Measurements from ENCODE around the gene PIWIL1.
A peak's percentile ranks its signal among the peaks of the same experiment; 100 is the strongest.

Gene PIWIL1

DNA sequence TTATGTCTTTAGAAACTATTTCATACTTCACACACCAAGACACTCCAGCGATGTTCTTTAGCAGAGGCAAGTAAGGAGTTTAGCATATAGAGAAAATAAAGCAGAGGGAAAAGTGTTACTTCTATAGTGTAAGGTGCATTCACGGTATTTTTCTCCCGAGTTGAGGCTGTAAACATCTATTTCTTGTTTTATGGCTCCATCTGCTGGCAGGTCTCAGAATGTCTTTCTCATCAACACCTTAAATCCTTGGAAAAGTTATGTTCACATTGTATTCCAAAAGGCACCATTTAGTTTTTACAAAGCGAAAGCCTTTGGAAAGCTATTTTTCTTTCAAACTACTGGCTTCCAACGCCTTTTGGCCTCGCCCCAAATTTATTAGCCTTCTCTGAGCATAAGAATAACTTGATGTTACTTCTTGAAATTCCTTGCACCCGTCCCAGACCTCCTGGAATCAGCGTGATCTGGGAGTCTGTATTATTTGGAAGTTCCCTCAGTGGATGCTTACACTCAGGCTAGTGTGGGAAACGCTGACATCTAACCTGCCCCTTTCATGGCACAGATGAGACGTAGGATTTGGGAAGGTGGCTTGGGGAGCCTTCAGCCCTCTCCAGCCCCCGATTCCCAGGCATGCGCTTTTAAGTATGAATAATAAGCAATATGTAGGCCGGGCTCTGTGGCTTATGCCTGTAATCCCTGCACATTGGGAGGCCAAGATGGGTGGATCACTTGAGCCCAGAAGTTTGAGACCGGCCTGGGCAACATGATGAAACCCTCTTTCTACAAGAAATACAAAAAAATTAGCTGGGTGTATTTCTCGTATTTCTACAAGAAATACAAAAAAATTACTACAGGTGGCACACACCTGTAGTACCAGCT, 1.9 kb upstream of the PIWIL1 start:
- DNase-seq (ENCODE audit: low read depth) = peak; percentile 5
- no peak overlapping the region for H3K4me3 ChIP-seq (ENCODE audit: low read depth, low read length)
- TF ChIP-seq, protein P1, sequence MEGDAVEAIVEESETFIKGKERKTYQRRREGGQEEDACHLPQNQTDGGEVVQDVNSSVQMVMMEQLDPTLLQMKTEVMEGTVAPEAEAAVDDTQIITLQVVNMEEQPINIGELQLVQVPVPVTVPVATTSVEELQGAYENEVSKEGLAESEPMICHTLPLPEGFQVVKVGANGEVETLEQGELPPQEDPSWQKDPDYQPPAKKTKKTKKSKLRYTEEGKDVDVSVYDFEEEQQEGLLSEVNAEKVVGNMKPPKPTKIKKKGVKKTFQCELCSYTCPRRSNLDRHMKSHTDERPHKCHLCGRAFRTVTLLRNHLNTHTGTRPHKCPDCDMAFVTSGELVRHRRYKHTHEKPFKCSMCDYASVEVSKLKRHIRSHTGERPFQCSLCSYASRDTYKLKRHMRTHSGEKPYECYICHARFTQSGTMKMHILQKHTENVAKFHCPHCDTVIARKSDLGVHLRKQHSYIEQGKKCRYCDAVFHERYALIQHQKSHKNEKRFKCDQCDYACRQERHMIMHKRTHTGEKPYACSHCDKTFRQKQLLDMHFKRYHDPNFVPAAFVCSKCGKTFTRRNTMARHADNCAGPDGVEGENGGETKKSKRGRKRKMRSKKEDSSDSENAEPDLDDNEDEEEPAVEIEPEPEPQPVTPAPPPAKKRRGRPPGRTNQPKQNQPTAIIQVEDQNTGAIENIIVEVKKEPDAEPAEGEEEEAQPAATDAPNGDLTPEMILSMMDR (IDR thresholded peaks at IDR 0.05; ENCODE audit: low read depth, low read length, missing control alignments) = peak; percentile 55

DNA sequence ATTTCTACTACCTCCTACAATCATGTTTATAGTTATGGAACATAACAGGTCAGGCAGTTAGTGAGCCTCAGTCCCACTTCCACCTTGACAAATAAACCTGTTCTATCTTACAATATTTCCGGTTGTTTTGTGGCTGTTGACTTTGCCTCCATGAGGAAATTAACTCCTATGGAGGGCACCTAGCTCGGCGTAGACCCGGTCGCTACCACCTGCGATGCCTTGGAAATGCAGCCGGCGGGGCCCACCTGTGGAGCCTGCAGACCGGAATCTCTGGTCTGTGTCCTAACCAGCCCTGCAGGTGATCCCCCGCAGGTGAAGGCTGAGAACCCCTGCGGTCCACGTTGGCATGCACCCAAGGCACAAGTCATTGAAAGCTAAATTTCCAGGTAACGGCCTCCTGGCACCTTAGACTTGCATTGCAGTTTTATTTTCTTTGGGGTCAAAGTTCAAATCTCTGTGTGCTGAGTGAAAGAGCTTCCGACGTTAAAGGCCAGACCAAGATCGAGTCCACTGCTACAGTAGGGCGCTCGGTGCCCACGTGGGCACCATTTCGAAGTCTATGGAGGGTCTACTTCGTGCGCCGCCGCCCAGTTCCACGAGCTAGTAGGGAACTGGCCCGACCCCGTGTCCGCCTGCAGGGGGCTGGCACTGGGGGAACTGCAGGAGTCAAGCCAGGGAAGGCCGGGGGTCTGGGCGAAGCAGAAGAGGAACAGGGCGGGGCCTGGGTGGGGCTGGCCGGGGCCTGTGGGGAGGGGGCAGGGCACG, 782 bp upstream of the PIWIL1 start:
- H3K4me3 ChIP-seq (ENCODE audit: low read depth, low read length) = no peak overlapping the region
- TF ChIP-seq, protein P1 (IDR thresholded peaks at IDR 0.05; ENCODE audit: low read depth, low read length, missing control alignments) = no peak
- DNase-seq (ENCODE audit: low read depth) = no peak

DNA sequence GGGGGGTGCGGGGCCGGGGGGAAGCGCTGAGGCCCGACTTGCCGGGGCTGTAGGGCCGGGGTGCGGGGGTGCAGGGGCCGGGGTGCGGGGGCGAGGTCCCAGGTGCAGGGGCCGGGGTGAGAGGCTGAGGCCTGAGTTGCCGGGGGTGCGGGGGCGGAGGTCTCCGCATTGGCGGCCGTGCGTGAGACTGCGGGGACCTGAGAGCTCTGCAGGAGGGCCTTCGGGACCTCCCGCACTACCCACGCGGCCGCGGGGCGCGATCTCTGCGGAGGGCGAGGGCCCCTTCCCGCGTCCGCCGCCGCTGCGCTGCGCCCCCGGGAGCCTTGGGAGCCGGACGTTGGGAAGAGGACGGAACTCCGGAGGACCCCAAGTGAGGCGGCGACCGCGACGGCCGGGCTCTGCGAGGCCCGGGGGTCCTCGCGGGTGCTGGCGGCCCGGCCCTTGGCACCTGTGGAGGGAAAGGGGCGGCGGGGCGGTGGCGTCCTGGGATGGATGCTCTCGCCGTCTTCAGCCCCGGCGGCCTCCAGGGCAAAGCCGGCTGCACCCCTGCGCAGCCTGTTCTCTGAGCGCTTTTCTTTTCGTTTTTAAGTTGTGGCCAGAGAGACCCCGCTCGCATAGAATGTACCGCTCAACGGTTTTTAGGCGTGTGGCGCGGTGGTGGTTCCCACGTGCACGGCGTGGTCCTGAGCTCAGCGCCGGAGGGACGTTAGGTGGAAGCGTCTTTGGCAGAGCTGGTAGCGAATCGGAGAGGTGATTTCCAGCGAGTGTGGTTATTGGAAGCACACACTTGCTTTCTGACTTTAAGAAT, 1.3 kb downstream of the PIWIL1 start:
- TF ChIP-seq, protein P1 (IDR thresholded peaks at IDR 0.05; ENCODE audit: low read depth, low read length, missing control alignments) = no peak
- H3K4me3 ChIP-seq (ENCODE audit: low read depth, low read length) = no peak overlapping the region
- DNase-seq (ENCODE audit: low read depth) = no peak

DNA sequence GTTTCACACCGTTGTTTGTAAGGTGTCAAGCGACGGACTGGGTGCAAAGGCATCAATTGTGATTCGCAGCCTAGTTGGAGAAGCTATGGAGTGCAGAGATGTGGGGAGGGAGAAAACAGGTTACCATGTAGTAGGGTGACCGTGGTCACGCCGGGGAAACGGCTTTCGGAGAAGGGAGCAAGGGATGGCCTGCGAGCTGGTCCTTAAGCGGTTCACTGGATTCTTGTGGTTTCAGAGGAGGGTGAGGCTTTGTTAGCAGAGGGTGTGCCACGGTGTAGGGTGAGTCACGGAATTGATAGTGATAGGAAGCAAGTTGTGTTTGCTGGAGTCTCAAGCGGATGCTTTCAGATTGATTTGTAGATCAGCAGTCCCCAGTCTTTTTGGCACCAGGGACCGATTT, 2.3 kb downstream of the PIWIL1 start:
- no peak for DNase-seq (ENCODE audit: low read depth)
- TF ChIP-seq, protein P1 (IDR thresholded peaks at IDR 0.05; ENCODE audit: low read depth, low read length, missing control alignments) = no peak
- no peak overlapping the region for H3K4me3 ChIP-seq (ENCODE audit: low read depth, low read length)

DNA sequence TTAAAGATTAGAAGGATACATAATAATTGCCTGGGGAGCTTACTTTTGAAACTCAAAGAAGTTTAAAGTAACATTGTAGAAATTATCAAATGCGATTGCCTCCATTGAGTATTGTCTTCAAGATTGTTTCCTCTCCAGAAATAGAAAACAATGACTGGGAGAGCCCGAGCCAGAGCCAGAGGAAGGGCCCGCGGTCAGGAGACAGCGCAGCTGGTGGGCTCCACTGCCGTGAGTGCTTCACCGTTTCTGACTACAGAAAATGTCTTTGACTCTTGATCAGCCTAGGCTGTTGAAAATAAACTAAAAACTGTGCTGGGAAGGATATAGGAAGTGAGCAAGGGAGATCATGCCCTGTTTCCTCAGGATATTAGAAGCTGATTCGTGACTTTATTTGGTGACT, 4.8 kb downstream of the PIWIL1 start:
- no peak overlapping the region for H3K4me3 ChIP-seq (ENCODE audit: low read depth, low read length)
- TF ChIP-seq, protein P1 (IDR thresholded peaks at IDR 0.05; ENCODE audit: low read depth, low read length, missing control alignments) = no peak
- DNase-seq (ENCODE audit: low read depth) = no peak

DNA sequence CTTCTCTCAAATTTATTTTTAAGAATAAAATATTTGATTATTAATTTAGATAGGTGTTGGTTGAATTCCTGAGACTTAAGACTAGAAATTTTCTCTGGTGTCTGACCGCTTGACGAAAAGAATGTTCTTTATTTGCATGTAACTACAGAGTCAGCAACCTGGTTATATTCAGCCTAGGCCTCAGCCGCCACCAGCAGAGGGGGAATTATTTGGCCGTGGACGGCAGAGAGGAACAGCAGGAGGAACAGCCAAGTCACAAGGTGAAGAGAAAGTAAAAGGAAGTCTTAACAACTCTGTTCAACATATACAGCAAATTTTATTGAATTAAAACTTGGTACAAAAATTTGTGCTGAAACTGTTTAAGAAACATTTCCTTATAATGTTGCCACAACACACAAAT, 5.2 kb downstream of the PIWIL1 start:
- DNase-seq (ENCODE audit: low read depth) = no peak
- TF ChIP-seq, protein P1 (IDR thresholded peaks at IDR 0.05; ENCODE audit: low read depth, low read length, missing control alignments) = no peak
- H3K4me3 ChIP-seq (ENCODE audit: low read depth, low read length) = no peak overlapping the region

All from GM12864 (cell line).